NB4 (cell line): ENCODE results near the gene CDKAL1.

ENCODE experiments used
- MYC ChIP-seq: IDR thresholded peaks from 2 replicates; pipeline ENCODE4 v1.6.1; 2011; ENCODE audit warnings: low read depth, low read length
- POLR2A ChIP-seq: IDR thresholded peaks from 2 replicates; pipeline ENCODE4 v1.6.1; 2011; ENCODE audit warnings: mild to moderate bottlenecking; ENCODE audit not compliant: insufficient read length; ENCODE audit errors: extremely low read depth
- TF ChIP-seq, protein P1 (sequence below): IDR thresholded peaks from 2 replicates; pipeline ENCODE4 v1.6.1; 2011; ENCODE audit warnings: low read depth, low read length
- TF ChIP-seq, protein P2 (sequence below): IDR thresholded peaks from one replicate; pipeline ENCODE4 v1.5.1; 2012; ENCODE audit warnings: low read depth, low read length

DNA sequence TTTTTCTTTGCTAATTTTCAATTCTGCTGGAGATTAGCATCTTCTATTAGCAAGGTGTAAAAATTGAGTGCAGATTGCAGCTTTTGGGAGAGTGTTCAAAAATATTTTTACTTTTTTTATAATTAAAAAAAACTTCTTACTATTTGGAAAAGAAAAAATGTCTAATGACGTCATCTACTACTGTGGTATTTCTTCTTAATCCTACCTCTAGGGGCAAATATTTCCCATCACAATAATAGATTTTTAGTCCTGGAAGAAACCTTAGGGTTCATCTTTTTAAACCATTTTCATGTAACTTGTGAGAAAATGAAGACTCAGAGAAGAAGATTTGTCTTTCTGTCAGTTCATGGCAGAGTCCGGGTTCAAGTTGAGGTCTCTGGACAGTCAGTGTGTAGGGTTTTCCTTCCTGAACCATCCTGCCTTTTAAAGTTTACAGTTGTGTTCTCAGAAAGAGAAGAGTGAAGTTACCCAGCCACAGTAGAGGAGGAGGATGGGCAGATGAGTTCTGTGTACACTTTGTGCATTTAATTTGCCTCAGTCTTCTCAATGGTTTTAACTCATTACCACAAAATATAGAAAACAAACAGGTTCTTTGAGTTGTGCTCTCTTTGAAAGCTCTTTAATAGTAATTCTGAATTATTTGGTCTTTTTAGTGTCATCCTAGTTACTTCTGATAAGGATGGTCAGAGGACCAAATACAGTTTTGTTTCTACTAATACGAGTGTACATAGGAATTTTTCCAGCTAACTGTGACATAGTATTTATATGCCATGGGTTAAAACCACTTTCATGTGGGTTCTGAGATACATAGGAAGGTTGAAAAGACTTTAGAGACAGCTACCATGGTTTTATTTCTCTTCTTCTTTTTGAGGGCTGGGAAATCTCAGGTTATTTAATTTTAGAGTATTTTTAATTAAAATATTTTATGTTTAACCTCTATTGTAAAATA, 184.7 kb downstream of the CDKAL1 start:
- no peak for TF ChIP-seq POLR2A
- TF ChIP-seq, protein P1, sequence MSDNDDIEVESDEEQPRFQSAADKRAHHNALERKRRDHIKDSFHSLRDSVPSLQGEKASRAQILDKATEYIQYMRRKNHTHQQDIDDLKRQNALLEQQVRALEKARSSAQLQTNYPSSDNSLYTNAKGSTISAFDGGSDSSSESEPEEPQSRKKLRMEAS: no peak
- TF ChIP-seq, protein P2, sequence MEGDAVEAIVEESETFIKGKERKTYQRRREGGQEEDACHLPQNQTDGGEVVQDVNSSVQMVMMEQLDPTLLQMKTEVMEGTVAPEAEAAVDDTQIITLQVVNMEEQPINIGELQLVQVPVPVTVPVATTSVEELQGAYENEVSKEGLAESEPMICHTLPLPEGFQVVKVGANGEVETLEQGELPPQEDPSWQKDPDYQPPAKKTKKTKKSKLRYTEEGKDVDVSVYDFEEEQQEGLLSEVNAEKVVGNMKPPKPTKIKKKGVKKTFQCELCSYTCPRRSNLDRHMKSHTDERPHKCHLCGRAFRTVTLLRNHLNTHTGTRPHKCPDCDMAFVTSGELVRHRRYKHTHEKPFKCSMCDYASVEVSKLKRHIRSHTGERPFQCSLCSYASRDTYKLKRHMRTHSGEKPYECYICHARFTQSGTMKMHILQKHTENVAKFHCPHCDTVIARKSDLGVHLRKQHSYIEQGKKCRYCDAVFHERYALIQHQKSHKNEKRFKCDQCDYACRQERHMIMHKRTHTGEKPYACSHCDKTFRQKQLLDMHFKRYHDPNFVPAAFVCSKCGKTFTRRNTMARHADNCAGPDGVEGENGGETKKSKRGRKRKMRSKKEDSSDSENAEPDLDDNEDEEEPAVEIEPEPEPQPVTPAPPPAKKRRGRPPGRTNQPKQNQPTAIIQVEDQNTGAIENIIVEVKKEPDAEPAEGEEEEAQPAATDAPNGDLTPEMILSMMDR: no peak
- no peak for TF ChIP-seq MYC
